ENCODE measurements around the gene CCDC92. TPM values are rescaled to one million over a fixed set of nuclear protein-coding genes. Genes with fewer than 3 reads are reported as not detected.

The CCDC92 gene
- polyA plus RNA-seq, 1 of the 3 experiments (the other 2 are of a cell fraction), result 53.5 TPM

- Histone ChIP-seq H3K4me1 (ENCODE audit: control insufficient read depth in 1 of 2, insufficient read depth in 2 of 2, low read depth in 1 of 2, low read length in 1 of 2) (peaks cover 0 to 5% of the 10 kb centered on the region in 2 experiments; a peak in 1 of 4 replicates), H4K20me1 (ENCODE audit: insufficient read depth) (no peaks in the 10 kb centered on the region), H3K4me3 (ENCODE audit: low read depth in 2 of 2, low read length in 1 of 2) (no peak overlapping the region), H2AFZ (ENCODE audit: low read depth) (no peak overlapping the region), H3K9me2 (no peaks in the 10 kb centered on the region), H3F3A (replicated peaks; ENCODE audit: insufficient read depth) (no peaks in the 10 kb centered on the region), H3K36me3 (replicated peaks in 1 of 2; ENCODE audit: control insufficient read depth in 1 of 2, insufficient read depth in 2 of 2, low read length in 1 of 2) (no peaks in the 10 kb centered on the region), H3K4me2 (no peak overlapping the region), H3K27ac (ENCODE audit: low read depth in 2 of 2, low read length in 1 of 2) (no peak overlapping the region), H3K27me3 (ENCODE audit: insufficient read depth) (no peaks in the 10 kb centered on the region), H3K79me2 (ENCODE audit: insufficient read depth) (no peaks in the 10 kb centered on the region), H3K9me3 (no peaks in the 10 kb centered on the region), H3K9ac (no peak overlapping the region)
- CTCF ChIA-PET, result interaction anchor here (1.1 to 1.3 kb wide), 2 partner anchors 21 to 85 kb away, joined by 3 read pairs; no protein-coding TSS in a partner anchor
- TF ChIP-seq JUND (IDR thresholded peaks at IDR 0.05) (no peak), TCF12 (IDR thresholded peaks at IDR 0.05) (no peak), MEF2A (IDR thresholded peaks at IDR 0.05; ENCODE audit: borderline replicate concordance, low read depth) (no peak), PBX3 (IDR thresholded peaks at IDR 0.05) (no peak), RAD21 (IDR thresholded peaks at IDR 0.05; ENCODE audit: low read length) (no peak), GATA2 (CRISPR knock-in tag; IDR thresholded peaks at IDR 0.05) (no peak), MXI1 (IDR thresholded peaks at IDR 0.05; ENCODE audit: low read depth, low read length) (no peak), SIN3A (IDR thresholded peaks at IDR 0.05; ENCODE audit: borderline replicate concordance, low read depth, low read length) (no peak)
- DNase-seq, result no peak
- POLR2A ChIA-PET, result no interaction called here
- WGBS (ENCODE audit: low lambda C conversion rate), result 76% methylated on average over 16 of the region's 18 CpGs
Observed at GRCh38 chr12:123898673-123899072, 74.0 kb downstream of the CCDC92 start.

- no peaks in the 10 kb centered on the region for H3K9me3 ChIP-seq
- H3K4me3 ChIP-seq (ENCODE audit: low read depth in 2 of 2, low read length in 1 of 2), result no peak overlapping the region
- H2AFZ ChIP-seq (ENCODE audit: low read depth), result no peak overlapping the region
- peaks cover 0 to 5% of the 10 kb centered on the region in 2 experiments; a peak in 1 of 4 replicates for H3K4me1 ChIP-seq (ENCODE audit: control insufficient read depth in 1 of 2, insufficient read depth in 2 of 2, low read depth in 1 of 2, low read length in 1 of 2)
- no peak overlapping the region for H3K4me2 ChIP-seq
- no peak overlapping the region for H3K27ac ChIP-seq (ENCODE audit: low read depth in 2 of 2, low read length in 1 of 2)
- no peaks in the 10 kb centered on the region for H3F3A ChIP-seq (replicated peaks; ENCODE audit: insufficient read depth)
- no peaks in the 10 kb centered on the region for H3K27me3 ChIP-seq (ENCODE audit: insufficient read depth)
- 77% methylated on average over 5 of the region's 5 CpGs for WGBS (ENCODE audit: low lambda C conversion rate)
- ChIA-PET CTCF (no interaction called here), POLR2A (no interaction called here)
- no peaks in the 10 kb centered on the region for H4K20me1 ChIP-seq (ENCODE audit: insufficient read depth)
- no peaks in the 10 kb centered on the region for H3K9me2 ChIP-seq
- no peaks in the 10 kb centered on the region for H3K36me3 ChIP-seq (replicated peaks in 1 of 2; ENCODE audit: control insufficient read depth in 1 of 2, insufficient read depth in 2 of 2, low read length in 1 of 2)
- no peaks in the 10 kb centered on the region for H3K79me2 ChIP-seq (ENCODE audit: insufficient read depth)
- no peak for DNase-seq
- H3K9ac ChIP-seq, result no peak overlapping the region
- no peak for TF ChIP-seq GABPA (IDR thresholded peaks at IDR 0.05; ENCODE audit: low read depth)
- TF ChIP-seq MAX (IDR thresholded peaks at IDR 0.05; ENCODE audit: low read depth), result no peak
- TF ChIP-seq NFIC (IDR thresholded peaks at IDR 0.05; ENCODE audit: borderline replicate concordance), result no peak
- TF ChIP-seq ZBTB33 (IDR thresholded peaks at IDR 0.05; ENCODE audit: borderline replicate concordance, low read depth), result no peak
- no peak for TF ChIP-seq EP300 (IDR thresholded peaks at IDR 0.05; ENCODE audit: borderline replicate concordance in 1 of 2, low read depth in 1 of 2, low read length in 1 of 2)
- TF ChIP-seq RAD21 (IDR thresholded peaks at IDR 0.05; ENCODE audit: low read length), result no peak
- TF ChIP-seq FOSL2 (IDR thresholded peaks at IDR 0.05; ENCODE audit: borderline replicate concordance, low read depth), result no peak
- no peak for TF ChIP-seq TAF1 (IDR thresholded peaks at IDR 0.05; ENCODE audit: borderline replicate concordance, low read depth, low read length)
- no peak for TF ChIP-seq RCOR1 (IDR thresholded peaks at IDR 0.05; ENCODE audit: low read length)
- no peak for TF ChIP-seq USF2 (IDR thresholded peaks at IDR 0.05; ENCODE audit: borderline replicate concordance, low read depth, low read length)
- TF ChIP-seq CHD2 (IDR thresholded peaks at IDR 0.05; ENCODE audit: low read length, partially characterized antibody), result no peak
- no peak for TF ChIP-seq POLR2AphosphoS5 (IDR thresholded peaks at IDR 0.05; ENCODE audit: low read depth, low read length)
- no peak for TF ChIP-seq SIN3A (IDR thresholded peaks at IDR 0.05; ENCODE audit: borderline replicate concordance, low read depth, low read length)
- TF ChIP-seq RFX5 (IDR thresholded peaks at IDR 0.05; ENCODE audit: low read length), result no peak
- no peak for TF ChIP-seq YY1 (IDR thresholded peaks at IDR 0.05; ENCODE audit: low read depth)
- no peak for TF ChIP-seq TCF12 (IDR thresholded peaks at IDR 0.05)
Observed at GRCh38 chr12:123897221-123897620, 75.4 kb downstream of the CCDC92 start.

Measured in SK-N-SH (cell line).